Urothelium cell line (cell line): ENCODE data around the gene APIP.
A peak's percentile ranks its signal among the peaks of the same experiment; 100 is the strongest.

Source experiments
- DNase-seq: peaks from one replicate; pipeline ENCODE4 v3.0.0; 2011; ENCODE audit warnings: low spot score, mixed read lengths
- FAIRE-seq: peaks from 2 replicates; lab custom pipeline; 2011; peaks lifted over from hg19 to GRCh38; lab: Jason Lieb, UNC

The APIP gene, protein sequence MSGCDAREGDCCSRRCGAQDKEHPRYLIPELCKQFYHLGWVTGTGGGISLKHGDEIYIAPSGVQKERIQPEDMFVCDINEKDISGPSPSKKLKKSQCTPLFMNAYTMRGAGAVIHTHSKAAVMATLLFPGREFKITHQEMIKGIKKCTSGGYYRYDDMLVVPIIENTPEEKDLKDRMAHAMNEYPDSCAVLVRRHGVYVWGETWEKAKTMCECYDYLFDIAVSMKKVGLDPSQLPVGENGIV

DNA sequence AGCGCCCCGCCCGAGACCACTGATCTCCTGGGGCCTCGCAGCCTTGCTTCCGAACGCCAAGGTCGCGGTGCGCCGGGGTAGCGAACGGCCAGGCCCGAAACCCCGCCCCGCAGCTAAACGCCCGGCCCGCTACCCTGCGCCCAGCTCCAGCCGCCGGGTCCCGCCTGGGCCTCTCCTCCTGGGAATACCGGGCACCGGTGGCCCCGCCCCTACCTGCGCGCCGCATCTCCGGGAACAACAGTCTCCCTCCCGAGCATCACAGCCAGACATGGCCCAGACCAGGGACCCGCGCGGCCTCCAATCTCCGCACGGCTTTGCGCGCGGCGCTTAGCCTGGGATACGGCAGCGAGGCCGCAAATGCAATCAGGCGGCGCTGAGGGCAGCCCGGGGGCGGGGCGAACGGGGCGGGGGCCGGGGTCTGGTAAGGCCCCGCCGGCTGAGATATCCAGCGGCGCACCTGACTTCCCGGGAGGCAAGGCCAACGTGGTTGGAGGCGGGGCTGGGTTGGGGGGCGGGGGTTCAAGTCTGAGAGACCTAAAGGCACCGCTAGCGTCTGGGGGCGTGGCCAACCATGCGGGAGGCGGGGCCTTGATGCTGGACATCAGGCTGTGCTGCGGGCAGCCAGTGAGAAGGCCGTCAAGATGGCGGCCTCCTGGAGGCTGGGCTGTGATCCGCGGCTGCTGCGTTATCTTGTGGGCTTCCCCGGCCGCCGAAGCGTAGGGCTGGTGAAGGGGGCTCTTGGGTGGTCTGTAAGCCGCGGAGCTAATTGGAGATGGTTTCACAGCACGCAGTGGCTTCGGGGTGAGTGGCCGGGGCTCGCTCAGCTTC is at the start of gene APIP, which contains the start of gene PDHX:
Gene APIP (minus strand): TSS at position 365 of the 828 bp plus-strand sequence. CDS start 95 bp downstream, at position 270.
Gene PDHX (plus strand): TSS at position 604 of the 828 bp plus-strand sequence. CDS start 38 bp downstream, at position 642.
- peak; percentile 99 for DNase-seq
- FAIRE-seq = peak; percentile 73

DNA sequence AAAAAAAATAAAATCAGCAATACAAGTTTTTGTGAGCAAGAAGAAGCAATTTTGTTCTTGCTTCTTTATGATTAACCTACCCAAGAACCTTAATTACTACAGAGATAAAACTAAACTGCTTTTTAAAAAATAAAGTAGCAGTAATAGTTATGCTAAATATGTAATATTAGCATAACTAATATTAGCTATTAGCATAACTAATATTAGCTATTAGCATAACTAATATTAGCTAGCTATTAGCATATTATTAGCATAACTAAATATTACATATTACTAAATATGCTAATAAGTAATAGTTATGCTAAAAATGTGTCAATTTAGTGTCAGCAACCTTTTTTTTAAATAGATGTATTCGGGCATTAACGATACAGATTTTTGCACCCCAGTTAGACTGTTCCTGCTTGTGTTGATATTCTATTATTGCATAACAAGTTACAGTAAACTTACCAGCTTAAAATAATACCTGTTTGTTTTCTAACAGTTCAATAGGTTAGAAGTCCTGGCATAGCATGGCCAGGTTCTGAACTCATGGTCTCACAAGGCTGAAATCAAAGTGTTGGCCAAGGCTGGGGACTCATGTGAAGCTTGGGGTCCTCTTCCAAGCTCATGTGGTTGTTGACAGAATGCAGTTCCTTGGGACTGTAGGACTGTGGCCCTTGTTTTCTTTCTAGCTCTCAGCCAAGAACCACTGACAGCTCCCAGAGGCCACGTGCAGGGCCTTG is 48.6 kb upstream of the APIP start:
- DNase-seq = no peak
- FAIRE-seq = no peak

- FAIRE-seq = no peak
Measured at GRCh38 chr11:34963351-34963750, 47.2 kb upstream of the APIP start.

GRCh38 chr11:34962034-34962433 is 45.9 kb upstream of the APIP start:
- DNase-seq (no peak), FAIRE-seq (no peak)

More at GRCh38 chr11:34963351-34963750, 47.2 kb upstream of the APIP start:
- DNase-seq = no peak

- no peak for FAIRE-seq
- no peak for DNase-seq
Measured at GRCh38 chr11:34960277-34960676, 44.1 kb upstream of the APIP start.

- FAIRE-seq = peak; percentile 50
- no peak for DNase-seq
Measured at GRCh38 chr11:34959770-34960169, 43.6 kb upstream of the APIP start.

GRCh38 chr11:34957606-34958005 is 41.4 kb upstream of the APIP start:
- DNase-seq = no peak
- FAIRE-seq = no peak

DNA sequence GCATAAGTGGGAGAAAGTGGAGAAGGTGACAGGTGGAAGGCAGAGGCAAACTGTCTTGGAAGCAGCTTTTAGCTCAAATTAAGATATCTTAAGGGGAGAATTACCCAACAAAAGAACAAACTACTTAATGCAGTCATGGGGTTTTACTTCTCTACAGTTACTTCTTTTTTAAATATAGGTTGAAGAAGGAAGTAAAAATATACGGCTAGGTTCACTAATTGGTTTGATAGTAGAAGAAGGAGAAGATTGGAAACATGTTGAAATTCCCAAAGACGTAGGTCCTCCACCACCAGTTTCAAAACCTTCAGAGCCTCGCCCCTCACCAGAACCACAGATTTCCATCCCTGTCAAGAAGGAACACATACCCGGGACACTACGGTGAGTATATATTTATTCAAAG is 41.0 kb upstream of the APIP start:
- DNase-seq (no peak), FAIRE-seq (no peak)

GRCh38 chr11:34953955-34954354 is 37.8 kb upstream of the APIP start:
- DNase-seq = no peak
- FAIRE-seq = no peak

- DNase-seq (no peak), FAIRE-seq (no peak)
Measured at GRCh38 chr11:34948696-34949095, 32.5 kb upstream of the APIP start.

DNA sequence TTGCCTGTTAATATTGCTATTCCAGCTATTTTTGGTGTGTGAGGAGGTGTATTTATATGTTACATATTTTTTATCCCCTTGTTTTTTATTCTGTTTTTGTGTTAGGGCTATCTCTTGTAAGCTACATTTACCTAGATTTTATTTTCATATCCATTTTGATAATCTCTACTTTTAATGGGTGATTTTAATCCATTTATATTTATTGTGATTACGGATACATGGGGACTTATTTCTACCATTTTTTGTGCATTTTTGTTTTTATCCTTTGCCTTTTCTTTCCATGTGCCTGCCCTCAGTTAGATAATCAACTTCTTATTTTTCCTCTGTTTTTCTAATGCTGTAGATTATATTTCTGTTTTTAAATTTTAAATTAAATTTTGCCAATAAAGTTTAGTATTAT is 28.5 kb upstream of the APIP start:
- FAIRE-seq (no peak), DNase-seq (no peak)

- no peak for DNase-seq
- FAIRE-seq = no peak
Measured at GRCh38 chr11:34941688-34942087, 25.5 kb upstream of the APIP start.

DNA sequence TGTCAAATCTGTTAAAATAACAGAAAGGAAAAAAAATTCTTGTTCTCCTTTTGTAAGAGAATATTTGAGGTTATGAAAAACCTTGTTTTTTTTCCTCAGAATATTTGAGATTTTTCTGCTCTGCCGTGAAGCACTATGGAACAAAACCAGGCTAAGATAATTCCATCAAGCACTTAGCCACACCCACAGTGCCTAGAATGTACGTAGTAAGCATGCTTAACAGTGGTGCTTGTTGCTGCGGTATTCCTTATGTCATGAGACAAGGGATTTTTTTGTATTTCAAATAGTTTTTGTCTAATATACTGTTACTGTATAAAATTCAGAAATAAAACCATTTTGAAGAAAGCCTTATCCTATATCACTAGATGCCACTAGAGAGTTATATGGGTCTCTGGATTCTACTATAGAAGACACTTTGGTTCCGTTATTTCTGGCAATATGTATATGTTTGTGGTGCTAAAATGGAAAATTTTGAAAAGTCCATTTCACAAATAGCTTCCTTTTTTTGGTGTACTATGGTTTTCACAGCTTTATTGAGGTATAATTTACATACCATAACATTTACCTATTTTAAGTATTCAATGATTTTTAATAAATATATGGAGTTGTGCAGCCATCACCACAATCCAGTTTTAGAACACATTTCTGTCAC is 24.0 kb upstream of the APIP start:
- no peak for DNase-seq
- no peak for FAIRE-seq

DNA sequence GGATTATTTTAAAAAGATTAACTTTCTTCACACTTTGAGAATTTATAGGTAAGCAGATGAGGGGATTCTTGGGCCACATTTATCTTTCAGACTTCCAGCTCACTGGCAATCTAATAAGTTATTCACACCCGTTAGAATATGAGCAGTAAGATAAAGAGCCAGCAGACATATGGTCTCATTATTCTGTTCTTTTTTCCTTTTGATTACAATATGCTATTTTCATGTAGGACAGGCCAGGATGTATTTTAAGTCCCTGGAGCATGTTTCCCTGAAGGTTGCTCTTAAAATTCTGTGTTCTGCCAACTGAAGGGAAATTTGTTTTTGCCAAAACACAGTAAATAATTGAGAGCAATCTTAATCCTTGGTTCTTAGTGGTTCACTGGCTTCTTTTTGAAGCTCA is 22.4 kb upstream of the APIP start:
- no peak for DNase-seq

GRCh38 chr11:34936945-34937629 is 20.9 kb upstream of the APIP start:
- FAIRE-seq (no peak), DNase-seq (no peak)

More for the DNA sequence above, 22.4 kb upstream of the APIP start:
- FAIRE-seq = no peak

- FAIRE-seq = no peak
- no peak for DNase-seq
Measured at GRCh38 chr11:34929794-34930763, 13.9 kb upstream of the APIP start.

DNA sequence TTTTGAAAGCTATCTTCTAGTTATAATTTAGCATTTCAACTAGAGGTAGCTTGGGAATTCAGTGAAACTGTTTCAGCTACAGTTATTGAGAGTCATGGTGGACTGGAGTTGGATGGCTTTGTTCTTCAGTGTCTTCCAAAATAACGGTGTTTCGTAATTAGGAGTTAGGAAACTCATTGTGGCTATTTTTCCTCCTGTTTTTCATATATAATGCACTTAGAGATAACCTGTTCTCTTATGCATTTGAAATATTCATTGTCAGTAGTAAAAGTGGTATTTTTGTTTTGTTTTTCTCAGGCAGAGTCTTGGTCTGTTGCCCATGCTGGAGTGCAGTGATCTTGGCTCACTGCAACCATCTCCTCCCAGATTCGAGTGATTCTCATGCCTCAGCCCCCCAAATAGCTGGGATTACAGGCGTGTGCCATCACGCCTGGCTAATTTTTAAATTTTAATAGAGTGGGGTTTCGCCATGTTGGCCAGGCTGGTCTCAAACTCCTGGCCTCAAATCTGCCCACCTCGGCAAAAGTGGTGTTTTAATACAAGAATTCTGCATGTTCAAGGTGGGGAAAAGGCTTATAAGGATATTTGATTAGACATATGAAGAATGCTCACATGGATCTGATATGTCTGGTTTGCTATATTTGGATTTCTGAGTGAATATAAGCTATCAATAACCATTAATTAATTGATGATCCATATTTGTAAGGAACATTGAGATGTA is 12.9 kb upstream of the APIP start:
- FAIRE-seq (no peak), DNase-seq (no peak)

GRCh38 chr11:34928268-34928959 is 12.2 kb upstream of the APIP start:
- no peak for FAIRE-seq
- DNase-seq = no peak
